ENCODE results near the gene SAMD8.

The SAMD8 gene

GRCh38 chr10:75207079-75207856 is 95.8 kb downstream of the SAMD8 start:
- TF ChIP-seq, protein P1, sequence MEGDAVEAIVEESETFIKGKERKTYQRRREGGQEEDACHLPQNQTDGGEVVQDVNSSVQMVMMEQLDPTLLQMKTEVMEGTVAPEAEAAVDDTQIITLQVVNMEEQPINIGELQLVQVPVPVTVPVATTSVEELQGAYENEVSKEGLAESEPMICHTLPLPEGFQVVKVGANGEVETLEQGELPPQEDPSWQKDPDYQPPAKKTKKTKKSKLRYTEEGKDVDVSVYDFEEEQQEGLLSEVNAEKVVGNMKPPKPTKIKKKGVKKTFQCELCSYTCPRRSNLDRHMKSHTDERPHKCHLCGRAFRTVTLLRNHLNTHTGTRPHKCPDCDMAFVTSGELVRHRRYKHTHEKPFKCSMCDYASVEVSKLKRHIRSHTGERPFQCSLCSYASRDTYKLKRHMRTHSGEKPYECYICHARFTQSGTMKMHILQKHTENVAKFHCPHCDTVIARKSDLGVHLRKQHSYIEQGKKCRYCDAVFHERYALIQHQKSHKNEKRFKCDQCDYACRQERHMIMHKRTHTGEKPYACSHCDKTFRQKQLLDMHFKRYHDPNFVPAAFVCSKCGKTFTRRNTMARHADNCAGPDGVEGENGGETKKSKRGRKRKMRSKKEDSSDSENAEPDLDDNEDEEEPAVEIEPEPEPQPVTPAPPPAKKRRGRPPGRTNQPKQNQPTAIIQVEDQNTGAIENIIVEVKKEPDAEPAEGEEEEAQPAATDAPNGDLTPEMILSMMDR (IDR thresholded peaks at IDR 0.05; ENCODE audit: insufficient read depth, low read depth, low read length, missing control alignments) = no peak
- DNase-seq (ENCODE audit: low read depth) = no peak
- no peak overlapping the region for H3K4me3 ChIP-seq (ENCODE audit: low read depth, low read length)

GRCh38 chr10:75207857-75208144 is 96.3 kb downstream of the SAMD8 start:
- TF ChIP-seq, protein P1 (IDR thresholded peaks at IDR 0.05; ENCODE audit: insufficient read depth, low read depth, low read length, missing control alignments) = no peak
- H3K4me3 ChIP-seq (ENCODE audit: low read depth, low read length) = no peak overlapping the region
- DNase-seq (ENCODE audit: low read depth) = no peak

DNA sequence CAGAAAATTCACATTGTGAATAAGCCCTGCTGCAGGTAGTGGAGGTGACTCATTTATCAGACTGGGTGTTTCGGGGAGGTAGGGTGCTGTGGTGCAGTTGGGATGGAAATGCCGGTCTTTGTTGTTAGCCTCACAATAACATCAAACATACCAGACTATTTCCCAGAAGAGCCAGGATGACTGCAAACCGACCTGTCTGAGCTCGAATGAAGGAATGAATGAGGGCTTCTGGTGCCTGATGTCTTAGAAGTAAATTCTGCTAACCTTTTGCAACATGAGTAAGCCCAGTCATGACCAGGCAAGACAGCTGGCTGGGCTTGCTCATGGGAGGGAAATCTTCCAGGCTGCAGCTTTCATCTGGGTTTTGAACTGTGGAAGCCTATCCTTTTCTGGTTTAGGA is 96.7 kb downstream of the SAMD8 start:
- DNase-seq (ENCODE audit: low read depth) = no peak
- TF ChIP-seq, protein P1 (IDR thresholded peaks at IDR 0.05; ENCODE audit: insufficient read depth, low read depth, low read length, missing control alignments) = no peak
- H3K4me3 ChIP-seq (ENCODE audit: low read depth, low read length) = no peak overlapping the region

- TF ChIP-seq, protein P1 (IDR thresholded peaks at IDR 0.05; ENCODE audit: insufficient read depth, low read depth, low read length, missing control alignments) = no peak
- peak overlapping the region; percentile 79 for H3K4me3 ChIP-seq (ENCODE audit: low read depth, low read length)
- DNase-seq (ENCODE audit: low read depth) = no peak
Observed at GRCh38 chr10:75209086-75209920, 97.8 kb downstream of the SAMD8 start.

GRCh38 chr10:75209921-75210281 is 98.4 kb downstream of the SAMD8 start:
- TF ChIP-seq, protein P1 (IDR thresholded peaks at IDR 0.05; ENCODE audit: insufficient read depth, low read depth, low read length, missing control alignments) = no peak
- peak; percentile 88 for DNase-seq (ENCODE audit: low read depth)

DNA sequence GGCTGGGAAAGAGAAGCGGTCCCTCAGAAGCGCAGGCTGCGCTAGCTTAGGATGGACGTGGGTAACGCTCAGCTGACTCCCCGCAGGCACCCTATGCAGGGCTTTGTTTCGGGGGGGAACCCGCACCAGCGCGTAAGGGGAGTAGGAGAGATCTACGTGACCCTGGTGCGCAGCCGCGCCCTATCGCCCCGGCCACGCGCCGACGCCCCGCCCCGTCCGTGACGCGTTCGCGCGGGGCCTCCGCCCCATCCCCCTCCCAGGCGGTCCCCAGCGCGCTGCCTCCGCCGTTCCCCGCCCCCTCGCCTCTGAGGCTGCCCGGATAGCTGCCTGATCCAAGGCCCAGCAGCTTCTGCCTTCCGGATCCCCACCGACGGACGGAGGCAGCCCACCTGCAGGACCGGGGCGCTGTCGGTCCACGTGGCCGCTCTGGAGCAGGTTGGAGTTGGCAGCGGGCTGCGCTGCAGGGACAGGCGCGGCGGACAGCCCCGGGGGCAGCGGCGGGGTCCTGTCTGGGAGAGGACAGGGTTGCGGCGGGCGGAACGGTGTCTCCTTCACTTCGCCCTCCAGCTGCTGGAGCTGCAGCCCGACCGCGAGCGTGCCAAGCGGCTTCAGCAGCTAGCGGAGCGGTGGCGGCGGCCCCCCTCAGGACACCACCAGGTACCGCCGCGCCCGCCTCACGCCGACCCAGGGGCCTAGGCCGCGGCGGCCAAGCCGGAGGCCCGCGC is 99.0 kb downstream of the SAMD8 start, which contains the start of gene VDAC2:
TSS of gene VDAC2 (plus strand) at position 515 of the 725 bp plus-strand sequence. CDS start 363 bp downstream, outside the sequence.
- DNase-seq (ENCODE audit: low read depth) = peak; percentile 96
- peak within 1 kb of the TSS; percentile 79 for H3K4me3 ChIP-seq (ENCODE audit: low read depth, low read length)
- TF ChIP-seq, protein P1 (IDR thresholded peaks at IDR 0.05; ENCODE audit: insufficient read depth, low read depth, low read length, missing control alignments) = no peak

More at GRCh38 chr10:75209921-75210281, 98.4 kb downstream of the SAMD8 start:
- peak overlapping the region; percentile 79 for H3K4me3 ChIP-seq (ENCODE audit: low read depth, low read length)
